Measurements from ENCODE around the gene BRICD5. TPM values are rescaled to one million over a fixed set of nuclear protein-coding genes. Genes with fewer than 3 reads are reported as not detected.

BRICD5 gene
- total and polyA plus RNA-seq, 7 donors, result 0.86 to 5.3 (median 3.0) TPM

- Histone ChIP-seq H3K27ac (no peak overlapping the region), H3K36me3 (ENCODE audit: insufficient read depth in 1 of 2, low read depth in 1 of 2) (peaks cover 3 to 84% of the 10 kb centered on the region in 2 donors), H3K4me3 (no peak overlapping the region), H3K9me3 (no peaks in the 10 kb centered on the region), H3K4me1 (no peaks in the 10 kb centered on the region), H3K27me3 (ENCODE audit: insufficient read depth in 3 of 3, low read length in 2 of 3) (no peaks in the 10 kb centered on the region)
- intact Hi-C loops (cut with DNase I), result no loop called here
- 85 to 93% (median 87%) methylated on average over 11 to 14 of the region's 14 CpGs for WGBS, 3 donors
- DNase-seq (no peak), ATAC-seq (no peak)
- TF ChIP-seq, protein P1, sequence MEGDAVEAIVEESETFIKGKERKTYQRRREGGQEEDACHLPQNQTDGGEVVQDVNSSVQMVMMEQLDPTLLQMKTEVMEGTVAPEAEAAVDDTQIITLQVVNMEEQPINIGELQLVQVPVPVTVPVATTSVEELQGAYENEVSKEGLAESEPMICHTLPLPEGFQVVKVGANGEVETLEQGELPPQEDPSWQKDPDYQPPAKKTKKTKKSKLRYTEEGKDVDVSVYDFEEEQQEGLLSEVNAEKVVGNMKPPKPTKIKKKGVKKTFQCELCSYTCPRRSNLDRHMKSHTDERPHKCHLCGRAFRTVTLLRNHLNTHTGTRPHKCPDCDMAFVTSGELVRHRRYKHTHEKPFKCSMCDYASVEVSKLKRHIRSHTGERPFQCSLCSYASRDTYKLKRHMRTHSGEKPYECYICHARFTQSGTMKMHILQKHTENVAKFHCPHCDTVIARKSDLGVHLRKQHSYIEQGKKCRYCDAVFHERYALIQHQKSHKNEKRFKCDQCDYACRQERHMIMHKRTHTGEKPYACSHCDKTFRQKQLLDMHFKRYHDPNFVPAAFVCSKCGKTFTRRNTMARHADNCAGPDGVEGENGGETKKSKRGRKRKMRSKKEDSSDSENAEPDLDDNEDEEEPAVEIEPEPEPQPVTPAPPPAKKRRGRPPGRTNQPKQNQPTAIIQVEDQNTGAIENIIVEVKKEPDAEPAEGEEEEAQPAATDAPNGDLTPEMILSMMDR (IDR thresholded peaks at IDR 0.05), result no peak
Measured at GRCh38 chr16:2173366-2173765, 37.3 kb downstream of the BRICD5 start.

DNA sequence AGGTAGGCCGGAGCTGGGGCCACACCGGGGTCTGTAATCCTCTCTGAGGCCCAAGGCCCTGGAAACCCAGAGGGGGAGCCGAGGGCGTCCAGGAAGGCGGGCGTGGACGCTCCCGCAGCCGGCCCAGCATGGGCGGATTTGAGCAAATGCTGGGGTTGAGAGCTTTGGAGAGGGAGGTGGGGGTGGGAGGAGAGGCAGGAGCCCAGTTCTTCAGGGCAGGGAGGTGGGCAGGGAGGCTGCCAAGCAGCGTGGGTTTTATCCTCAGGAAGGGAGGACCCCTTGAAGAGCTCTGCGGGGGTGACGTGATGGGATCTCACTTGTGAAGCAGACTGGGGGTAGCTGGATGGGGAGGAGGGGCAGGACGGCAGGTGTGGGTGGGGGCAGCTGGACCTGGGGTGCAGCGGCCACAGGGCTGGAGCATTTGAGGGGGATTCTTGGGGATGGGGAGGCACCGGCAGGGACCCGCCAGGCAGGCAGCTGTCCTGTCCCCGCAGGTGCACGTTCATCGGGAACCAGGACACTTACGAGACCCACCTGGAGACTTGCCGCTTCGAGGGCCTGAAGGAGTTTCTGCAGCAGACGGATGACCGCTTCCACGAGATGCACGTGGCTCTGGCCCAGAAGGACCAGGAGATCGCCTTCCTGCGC is 37.9 kb downstream of the BRICD5 start:
- TF ChIP-seq, protein P1 (IDR thresholded peaks at IDR 0.05), result no peak
- intact Hi-C loops (cut with DNase I), result no loop called here

DNA sequence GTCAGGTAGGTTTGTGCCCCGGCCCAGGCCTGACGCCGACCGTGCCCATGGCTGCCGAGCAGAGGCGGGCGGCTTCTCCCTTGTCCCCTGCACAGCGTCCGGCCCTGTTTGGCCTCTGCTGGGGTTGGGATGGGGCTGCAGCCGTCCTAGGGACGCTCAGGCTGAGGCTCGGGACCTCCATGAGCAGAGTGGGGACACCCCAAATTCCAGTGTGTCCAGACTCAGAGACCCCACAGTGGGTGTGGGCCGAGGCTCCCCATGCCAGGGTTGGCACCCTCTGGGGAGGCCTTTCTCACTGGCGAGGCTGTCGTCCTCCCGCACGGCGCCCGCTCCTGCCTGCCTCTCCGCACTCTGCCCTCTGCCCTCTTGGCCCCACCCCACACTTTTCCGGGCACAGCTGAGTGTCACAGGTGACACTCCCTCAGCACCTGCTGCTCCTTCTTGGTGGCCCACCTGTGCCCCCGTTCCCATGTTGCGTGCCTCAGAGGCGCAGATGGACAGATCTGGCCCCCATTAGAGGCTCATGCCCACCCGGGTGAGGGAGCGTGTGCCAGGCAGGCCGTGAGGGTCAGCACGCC is 39.0 kb downstream of the BRICD5 start:
- no peak overlapping the region for H3K4me3 ChIP-seq
- DNase-seq (no peak), ATAC-seq (no peak)
- no peaks in the 10 kb centered on the region for H3K9me3 ChIP-seq
- H3K4me1 ChIP-seq, result no peaks in the 10 kb centered on the region
- TF ChIP-seq, protein P1 (IDR thresholded peaks at IDR 0.05), result no peak
- intact Hi-C loops (cut with DNase I), result no loop called here
- 93 to 94% (median 94%) methylated on average over 23 to 28 of the region's 28 CpGs for WGBS, 3 donors
- H3K36me3 ChIP-seq (ENCODE audit: insufficient read depth in 1 of 2, low read depth in 1 of 2), result peaks cover 3 to 81% of the 10 kb centered on the region in 2 donors
- H3K27ac ChIP-seq, result no peak overlapping the region
- H3K27me3 ChIP-seq (ENCODE audit: insufficient read depth in 3 of 3, low read length in 2 of 3), result no peaks in the 10 kb centered on the region

More for the DNA sequence above, 37.9 kb downstream of the BRICD5 start:
- Histone ChIP-seq H3K27me3 (ENCODE audit: insufficient read depth in 3 of 3, low read length in 2 of 3) (no peaks in the 10 kb centered on the region), H3K27ac (no peak overlapping the region), H3K4me3 (no peak overlapping the region), H3K4me1 (no peaks in the 10 kb centered on the region), H3K9me3 (no peaks in the 10 kb centered on the region), H3K36me3 (ENCODE audit: insufficient read depth in 1 of 2, low read depth in 1 of 2) (peaks cover 6 to 83% of the 10 kb centered on the region in 2 donors)
- no peak for DNase-seq
- WGBS, 3 donors, result 92 to 96% (median 93%) methylated on average over 28 to 29 of the region's 29 CpGs
- no peak for ATAC-seq

DNA sequence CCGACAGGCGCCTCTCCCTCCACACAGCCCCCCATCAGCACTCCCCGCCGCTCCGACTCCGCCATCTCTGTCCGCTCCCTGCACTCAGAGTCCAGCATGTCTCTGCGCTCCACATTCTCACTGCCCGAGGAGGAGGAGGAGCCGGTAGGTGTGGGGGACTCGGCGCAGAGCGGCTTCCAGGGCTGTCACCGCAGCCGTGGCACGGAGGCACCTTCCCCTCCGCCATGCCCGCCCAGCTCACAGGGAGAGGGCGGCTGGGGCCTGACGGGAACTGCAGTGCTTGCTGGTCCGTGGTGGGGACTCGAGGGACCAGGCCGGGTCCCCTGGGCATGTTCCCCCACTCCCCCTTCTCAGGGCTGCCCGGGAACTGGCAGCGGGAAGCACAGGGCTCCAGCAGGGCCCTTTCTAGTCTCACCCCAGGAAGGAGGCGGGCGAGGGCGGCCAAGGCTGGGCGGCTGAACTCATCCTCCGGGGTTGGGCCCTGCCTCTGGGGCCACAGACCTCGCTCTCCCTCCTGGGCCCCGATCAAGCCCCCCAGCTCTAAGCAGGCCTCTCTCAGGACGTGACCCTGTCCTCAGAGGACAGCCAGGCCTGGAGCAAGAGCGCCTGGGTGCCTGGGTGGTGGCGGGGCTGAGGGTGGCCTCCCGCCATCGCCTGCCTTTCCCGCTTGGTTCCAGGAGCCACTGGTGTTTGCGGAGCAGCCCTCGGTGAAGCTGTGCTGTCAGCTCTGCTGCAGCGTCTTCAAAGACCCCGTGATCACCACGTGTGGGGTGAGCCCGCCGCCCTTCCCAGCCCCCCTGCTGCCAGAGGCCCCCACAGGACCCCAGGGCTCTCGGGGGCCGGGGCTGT is 39.9 kb downstream of the BRICD5 start:
- Histone ChIP-seq H3K4me1 (no peaks in the 10 kb centered on the region), H3K9me3 (no peaks in the 10 kb centered on the region), H3K4me3 (peak overlapping the region; percentile 43), H3K27me3 (ENCODE audit: insufficient read depth in 3 of 3, low read length in 2 of 3) (no peaks in the 10 kb centered on the region), H3K27ac (no peak overlapping the region), H3K36me3 (ENCODE audit: insufficient read depth in 1 of 2, low read depth in 1 of 2) (peaks cover 3 to 81% of the 10 kb centered on the region in 2 donors)
- intact Hi-C loops (cut with DNase I), result no loop called here
- ATAC-seq (peak in 1 of 4 donors; percentile 9), DNase-seq (no peak)
- WGBS, 3 donors, result 77 to 87% (median 78%) methylated on average over 40 to 47 of the region's 47 CpGs
- TF ChIP-seq, protein P1 (IDR thresholded peaks at IDR 0.05), result no peak

Data from psoas muscle (tissue), 8 donors.